GM18519 (cell line): ENCODE results near the gene NUAK2.

Source experiments
- ATAC-seq: cut with Tn5 transposase; IDR thresholded peaks from one replicate; pipeline ENCODE4 v1.9.1; 2021; ENCODE audit warnings: mild to moderate bottlenecking, moderate library complexity; ENCODE audit not compliant: unreplicated experiment, low FRiP score

The NUAK2 gene

GRCh38 chr1:205323794-205324193 is 2.2 kb upstream of the NUAK2 start:
- no peak for ATAC-seq

- ATAC-seq = no peak
Measured at GRCh38 chr1:205321959-205322283, 376 bp upstream of the NUAK2 start.

GRCh38 chr1:205319081-205320018 is 2.2 kb downstream of the NUAK2 start:
- ATAC-seq = no peak

GRCh38 chr1:205318231-205318991 is 3.1 kb downstream of the NUAK2 start:
- no peak for ATAC-seq

GRCh38 chr1:205317311-205317917 is 4.1 kb downstream of the NUAK2 start:
- no peak for ATAC-seq

- ATAC-seq = no peak
Measured at GRCh38 chr1:205316161-205316566, 5.4 kb downstream of the NUAK2 start.

- no peak for ATAC-seq
Measured at GRCh38 chr1:205315008-205315618, 6.4 kb downstream of the NUAK2 start.

GRCh38 chr1:205313563-205314308 is 7.8 kb downstream of the NUAK2 start:
- no peak for ATAC-seq

- no peak for ATAC-seq
Measured at GRCh38 chr1:205312866-205313562, 8.5 kb downstream of the NUAK2 start.

GRCh38 chr1:205310976-205311704 is 10.4 kb downstream of the NUAK2 start:
- ATAC-seq = no peak

GRCh38 chr1:205309741-205310140 is 11.8 kb downstream of the NUAK2 start:
- ATAC-seq = no peak

GRCh38 chr1:205306929-205307566 is 14.5 kb downstream of the NUAK2 start:
- no peak for ATAC-seq

GRCh38 chr1:205304695-205305070 is 16.9 kb downstream of the NUAK2 start:
- no peak for ATAC-seq

GRCh38 chr1:205304046-205304694 is 17.4 kb downstream of the NUAK2 start:
- ATAC-seq = no peak

- ATAC-seq = no peak
Measured at GRCh38 chr1:205303247-205303888, 18.2 kb downstream of the NUAK2 start.

GRCh38 chr1:205301842-205302588 is 19.5 kb downstream of the NUAK2 start:
- ATAC-seq = no peak
